Measurements from ENCODE around the gene THEMIS2. TPM values are rescaled to one million over a fixed set of nuclear protein-coding genes. Genes with fewer than 3 reads are reported as not detected.
A peak's percentile ranks its signal among the peaks of the same experiment; 100 is the strongest.

THEMIS2 gene
- total and polyA plus RNA-seq, 10 of the 15 experiments (the other 5 are each of a cell fraction or from before 2014, with no cell fraction given): 9.1 to 114 (median 38.3) TPM

- Histone ChIP-seq H3K9me3 (replicated peaks; ENCODE audit: control insufficient read depth, insufficient read depth, low read length) (no peaks in the 10 kb centered on the region), H4K20me1 (ENCODE audit: control insufficient read depth, insufficient read depth) (no peaks in the 10 kb centered on the region), H3K27me3 (replicated peaks in 1 of 2; ENCODE audit: control insufficient read depth in 2 of 2, insufficient read depth in 2 of 2, low read length in 1 of 2) (peaks cover 0 to 2% of the 10 kb centered on the region in 2 experiments; a peak in 2 of 4 replicates), H3K79me2 (ENCODE audit: control insufficient read depth, insufficient read depth, low read length) (no peaks in the 10 kb centered on the region), H3K4me1 (ENCODE audit: control insufficient read depth, insufficient read depth, low read length) (peaks cover 7% of the 10 kb centered on the region), H3K4me3 (peak within 1 kb of the TSS; percentile 44), H3K27ac (ENCODE audit: control insufficient read depth, insufficient read depth) (no peak within 1 kb of the TSS), H2AFZ (ENCODE audit: control insufficient read depth, low read depth, low read length) (peak within 1 kb of the TSS; percentile 44), H3K9ac (ENCODE audit: control insufficient read depth, insufficient read depth, low read length) (no peak within 1 kb of the TSS), H3K4me2 (ENCODE audit: control insufficient read depth, insufficient read depth) (peak within 1 kb of the TSS; percentile 68), H3K36me3 (ENCODE audit: control insufficient read depth in 2 of 2, insufficient read depth in 2 of 2, low read length in 1 of 2) (no peaks in the 10 kb centered on the region)
- BruUV-seq (replicated peaks): no TSS peak
- ChIA-PET CTCF (interaction anchor here (0.6 to 1.5 kb wide), 4 partner anchors 45 to 603 kb away, joined by 3 read pairs; no protein-coding TSS in a partner anchor), RAD21 (ENCODE audit: unreplicated experiment) (interaction anchor here (0.6 to 1.6 kb wide), 4 partner anchors 39 to 77 kb away, joined by 3 to 6 read pairs (median 4); no protein-coding TSS in a partner anchor), POLR2A (interaction anchor here (0.5 to 0.7 kb wide), 3 partner anchors 9 to 652 kb away, joined by 3 read pairs; no protein-coding TSS in a partner anchor), SMC1A (ENCODE audit: uncharacterized antibody, unreplicated experiment) (interaction anchor here (0.9 to 2.3 kb wide), 3 partner anchors 25 to 77 kb away, joined by 3 to 8 read pairs (median 3); no protein-coding TSS in a partner anchor)
- ATAC-seq (peak; percentile 83), FAIRE-seq (no peak), DNase-seq (ENCODE audit: low read depth, low spot score) (no peak)
- intact Hi-C loops (cut with micrococcal nuclease; ENCODE audit: unreplicated experiment) (no loop called here), in situ Hi-C loops (cut with MboI) (loop anchor here (5.0 kb wide), 1 partner anchor 52 kb away; no protein-coding TSS in a partner anchor)
- WGBS (ENCODE audit: insufficient coverage, insufficient replicate concordance, low lambda C conversion rate, missing lambda C conversion rate): 14% methylated on average over 16 of the region's 16 CpGs
- TF ChIP-seq LARP7 (IDR thresholded peaks at IDR 0.05): 0 out of 2 replicates have a peak, but pooled peaks have one; percentile 9
- TF ChIP-seq, protein P1, sequence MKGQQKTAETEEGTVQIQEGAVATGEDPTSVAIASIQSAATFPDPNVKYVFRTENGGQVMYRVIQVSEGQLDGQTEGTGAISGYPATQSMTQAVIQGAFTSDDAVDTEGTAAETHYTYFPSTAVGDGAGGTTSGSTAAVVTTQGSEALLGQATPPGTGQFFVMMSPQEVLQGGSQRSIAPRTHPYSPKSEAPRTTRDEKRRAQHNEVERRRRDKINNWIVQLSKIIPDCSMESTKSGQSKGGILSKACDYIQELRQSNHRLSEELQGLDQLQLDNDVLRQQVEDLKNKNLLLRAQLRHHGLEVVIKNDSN (IDR thresholded peaks at IDR 0.05; ENCODE audit: borderline replicate concordance, extremely low read length, insufficient read depth, low read depth, low read length): no peak
- no peak for TF ChIP-seq EZH2 (IDR thresholded peaks at IDR 0.05; ENCODE audit: borderline replicate concordance, control insufficient read depth, low read depth, low read length)
- 0 out of 2 replicates have a peak, but pooled peaks have one; percentile 39 for TF ChIP-seq IKZF1 (conservative IDR thresholded peaks at IDR 0.05)
- TF ChIP-seq TBL1XR1 (IDR thresholded peaks at IDR 0.05; ENCODE audit: low read depth, low read length): no peak
- TF ChIP-seq, protein P2, sequence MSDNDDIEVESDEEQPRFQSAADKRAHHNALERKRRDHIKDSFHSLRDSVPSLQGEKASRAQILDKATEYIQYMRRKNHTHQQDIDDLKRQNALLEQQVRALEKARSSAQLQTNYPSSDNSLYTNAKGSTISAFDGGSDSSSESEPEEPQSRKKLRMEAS (IDR thresholded peaks at IDR 0.05; ENCODE audit: low read depth, low read length): no peak
- TF ChIP-seq CHD2 (IDR thresholded peaks at IDR 0.05; ENCODE audit: borderline replicate concordance, low read depth, low read length): no peak
- TF ChIP-seq ZBTB4 (CRISPR knock-in tag; IDR thresholded peaks at IDR 0.05): no peak
- TF ChIP-seq TCF3 (IDR thresholded peaks at IDR 0.05; ENCODE audit: borderline replicate concordance, insufficient read depth, low read depth, low read length): no peak
Measured at GRCh38 chr1:27934818-27935549, 62.6 kb downstream of the THEMIS2 start, which contains the start of gene SMPDL3B. Gene SMPDL3B (plus strand): TSS chr1:27935000. CDS start chr1:27935184, 184 bp downstream.

All from GM12878 (cell line).